Cardiac muscle cell (in vitro differentiated cells and primary cell): ENCODE results near the gene WNT3. TPM values are rescaled to one million over a fixed set of nuclear protein-coding genes. Genes with fewer than 3 reads are reported as not detected.

Source experiments
- DNase-seq, 2 donors: peaks; one replicate each; pipeline versions ENCODE4 v3.0.0 to v3.0.0-alpha.2; 2010 to 2017; ENCODE audit warnings: low read depth in 1 of 2, low spot score in 1 of 2
- H3K27ac ChIP-seq: fragments of 200-600 bp; sonication (generic); 2 replicates; pipeline ENCODE4 v1.5.1; 2016
- H3K27me3 ChIP-seq: fragments of 200-600 bp; sonication (generic); 2 replicates; pipeline ENCODE4 v1.6.0; 2016; ENCODE audit warnings: control low read depth
- H3K36me3 ChIP-seq: fragments of 200-600 bp; sonication (generic); 2 replicates; pipeline ENCODE4 v1.5.1; 2016; ENCODE audit warnings: control low read depth
- H3K4me1 ChIP-seq: fragments of 200-600 bp; sonication (generic); 2 replicates; pipeline ENCODE4 v1.8.1; 2017; ENCODE audit warnings: low read depth, mild to moderate bottlenecking, mixed run types
- H3K4me3 ChIP-seq: fragments of 200-600 bp; sonication (generic); 2 replicates; pipeline ENCODE4 v1.5.1; 2016; ENCODE audit warnings: mild to moderate bottlenecking
- H3K9me3 ChIP-seq: fragments of 200-600 bp; sonication (generic); 2 replicates; pipeline ENCODE4 v1.5.1; 2017; ENCODE audit warnings: low read depth, mild to moderate bottlenecking, control low read depth
- CTCF ChIP-seq: IDR thresholded peaks from 2 replicates; pipeline ENCODE4 v1.5.1; 2012; ENCODE audit warnings: low read depth, mild to moderate bottlenecking, low read length
- polyA plus RNA-seq: library from polyadenylated mRNA; unstranded; fragments of >200 nt; fragmentation: Nextera tagmentation; extraction: Ambion mirVana; gene quantifications from 2 replicates; pipeline ENCODE4 v1.2.1, GENCODE V29; 2016
- total RNA-seq: library from RNA; depleted of rRNA; stranded (reverse); fragments of >200 nt; gene quantifications from 2 replicates; pipeline ENCODE4 v1.2.3, GENCODE V29; 2016

The WNT3 gene
- total RNA-seq (5.1 and 7.3 TPM in 2 replicates), polyA plus RNA-seq (5.8 and 7.3 TPM in 2 replicates)

- Histone ChIP-seq H3K4me3 (peak within 1 kb of the TSS; percentile 35), H3K4me1 (peaks cover 6% of the 10 kb centered on the region), H3K27me3 (peaks cover 67% of the 10 kb centered on the region), H3K9me3 (no peaks in the 10 kb centered on the region), H3K27ac (no peak within 1 kb of the TSS), H3K36me3 (no peaks in the 10 kb centered on the region)
- no peak for TF ChIP-seq CTCF
- peak in 1 of 2 donors; percentile 36 for DNase-seq
Observed at GRCh38 chr17:46818316-46818928, at the start of gene WNT3. Gene WNT3, minus strand, starts transcription at chr17:46818692. Its CDS starts 95 bp downstream, at chr17:46818597.

- no peak for TF ChIP-seq CTCF
- H3K4me3 ChIP-seq = no peak overlapping the region
- no peaks in the 10 kb centered on the region for H3K27me3 ChIP-seq
- H3K27ac ChIP-seq = no peak overlapping the region
- no peaks in the 10 kb centered on the region for H3K36me3 ChIP-seq
- no peaks in the 10 kb centered on the region for H3K4me1 ChIP-seq
- DNase-seq = no peak
- no peaks in the 10 kb centered on the region for H3K9me3 ChIP-seq
Observed at GRCh38 chr17:46866747-46867146, 48.3 kb upstream of the WNT3 start.

GRCh38 chr17:46866325-46866724 is 47.8 kb upstream of the WNT3 start:
- no peak for TF ChIP-seq CTCF
- no peaks in the 10 kb centered on the region for H3K4me1 ChIP-seq
- H3K27ac ChIP-seq = no peak overlapping the region
- no peaks in the 10 kb centered on the region for H3K36me3 ChIP-seq
- H3K27me3 ChIP-seq = no peaks in the 10 kb centered on the region
- DNase-seq = no peak
- H3K4me3 ChIP-seq = no peak overlapping the region
- H3K9me3 ChIP-seq = no peaks in the 10 kb centered on the region

- DNase-seq = peak; percentile 9 to 23
- no peak overlapping the region for H3K4me3 ChIP-seq
- no peaks in the 10 kb centered on the region for H3K4me1 ChIP-seq
- no peak for TF ChIP-seq CTCF
- no peaks in the 10 kb centered on the region for H3K36me3 ChIP-seq
- H3K9me3 ChIP-seq = no peaks in the 10 kb centered on the region
- H3K27ac ChIP-seq = no peak overlapping the region
- H3K27me3 ChIP-seq = no peaks in the 10 kb centered on the region
Observed at GRCh38 chr17:46865100-46865499, 46.6 kb upstream of the WNT3 start.

- Histone ChIP-seq H3K4me3 (no peak overlapping the region), H3K36me3 (no peaks in the 10 kb centered on the region), H3K4me1 (no peaks in the 10 kb centered on the region), H3K27ac (no peak overlapping the region), H3K9me3 (no peaks in the 10 kb centered on the region), H3K27me3 (no peaks in the 10 kb centered on the region)
- DNase-seq = no peak
- TF ChIP-seq CTCF = no peak
Observed at GRCh38 chr17:46863383-46864121, 45.1 kb upstream of the WNT3 start.
